ENCODE results near the gene BACE1. TPM values are rescaled to one million over a fixed set of nuclear protein-coding genes. Genes with fewer than 3 reads are reported as not detected.

Gene BACE1
- total RNA-seq, 1 donor from 2014 or later: 32.6 TPM

GRCh38 chr11:117334896-117335295 lies 18.8 kb upstream of the BACE1 start:
- no peaks in the 10 kb centered on the region for H3K9me3 ChIP-seq (ENCODE audit: insufficient read depth, low read depth, low read length)
- Mint-ChIP-seq H3K4me1 (ENCODE audit: low read depth, unreplicated experiment) (peaks cover 5% of the 10 kb centered on the region), H3K27me3 (ENCODE audit: low read depth, unreplicated experiment) (no peaks in the 10 kb centered on the region), H3K9me3 (ENCODE audit: unreplicated experiment) (peaks cover 2% of the 10 kb centered on the region), H3K27ac (ENCODE audit: unreplicated experiment) (no peak overlapping the region), H3K4me3 (ENCODE audit: unreplicated experiment) (no peak overlapping the region), H3K36me3 (ENCODE audit: low read depth, unreplicated experiment) (peaks cover 25% of the 10 kb centered on the region)
- H3K79me2 ChIP-seq (ENCODE audit: insufficient read depth, low read length): peaks cover 36% of the 10 kb centered on the region
- no peaks in the 10 kb centered on the region for H3K4me1 ChIP-seq (ENCODE audit: insufficient read depth, low read length)
- no peak overlapping the region for H3K4me2 ChIP-seq (ENCODE audit: low read length)
- H3K9ac ChIP-seq (ENCODE audit: low read length): no peak overlapping the region
- peaks cover 25% of the 10 kb centered on the region for H4K20me1 ChIP-seq (ENCODE audit: insufficient read depth, low read length)
- H3K27ac ChIP-seq (ENCODE audit: low read depth, low read length): no peak overlapping the region
- no peak for TF ChIP-seq CTCF (IDR thresholded peaks at IDR 0.05; ENCODE audit: insufficient read depth, low read depth, low read length)
- TF ChIP-seq EZH2 (IDR thresholded peaks at IDR 0.05; ENCODE audit: insufficient read depth, low read length): no peak
- H3K27me3 ChIP-seq (ENCODE audit: insufficient read depth, low read length): no peaks in the 10 kb centered on the region
- DNase-seq (ENCODE audit: low read depth) (no peak), FAIRE-seq (no peak)
- H3K36me3 ChIP-seq (ENCODE audit: insufficient read depth, low read length): peaks cover 27% of the 10 kb centered on the region
- H3K4me3 ChIP-seq (ENCODE audit: insufficient read depth, low read depth, low read length): no peak overlapping the region
- no peak overlapping the region for H2AFZ ChIP-seq (ENCODE audit: low read depth, low read length)

DNA sequence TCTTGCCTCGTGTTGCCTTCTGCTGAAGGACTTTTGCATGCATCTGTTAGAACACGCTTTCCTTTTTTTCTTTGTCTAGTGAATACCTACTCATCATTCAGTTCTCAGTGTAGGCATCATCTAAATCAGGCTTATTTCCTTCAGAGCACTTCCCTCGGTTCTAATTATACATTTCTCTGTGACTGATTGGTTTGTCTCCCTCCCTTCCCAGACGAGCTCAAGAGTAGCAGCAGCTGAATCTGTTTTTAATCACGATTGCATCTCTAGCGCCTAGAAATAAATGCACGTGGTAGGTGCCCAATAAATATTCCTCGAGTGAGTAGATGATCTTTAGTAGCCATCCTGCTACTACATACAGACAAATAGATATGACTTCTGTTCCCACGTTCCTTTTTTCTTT lies 17.9 kb upstream of the BACE1 start:
- Histone ChIP-seq H3K4me2 (ENCODE audit: low read length) (no peak overlapping the region), H3K9ac (ENCODE audit: low read length) (no peak overlapping the region), H3K36me3 (ENCODE audit: insufficient read depth, low read length) (peaks cover 19% of the 10 kb centered on the region), H3K27me3 (ENCODE audit: insufficient read depth, low read length) (no peaks in the 10 kb centered on the region), H4K20me1 (ENCODE audit: insufficient read depth, low read length) (peaks cover 32% of the 10 kb centered on the region), H3K4me3 (ENCODE audit: insufficient read depth, low read depth, low read length) (no peak overlapping the region), H2AFZ (ENCODE audit: low read depth, low read length) (no peak overlapping the region), H3K79me2 (ENCODE audit: insufficient read depth, low read length) (peaks cover 45% of the 10 kb centered on the region), H3K27ac (ENCODE audit: low read depth, low read length) (no peak overlapping the region), H3K9me3 (ENCODE audit: insufficient read depth, low read depth, low read length) (no peaks in the 10 kb centered on the region), H3K4me1 (ENCODE audit: insufficient read depth, low read length) (peaks cover 6% of the 10 kb centered on the region)
- TF ChIP-seq EZH2 (IDR thresholded peaks at IDR 0.05; ENCODE audit: insufficient read depth, low read length) (no peak), CTCF (IDR thresholded peaks at IDR 0.05; ENCODE audit: insufficient read depth, low read depth, low read length) (no peak)
- peaks cover 2% of the 10 kb centered on the region for H3K9me3 Mint-ChIP-seq (ENCODE audit: unreplicated experiment)
- peaks cover 7% of the 10 kb centered on the region for H3K4me1 Mint-ChIP-seq (ENCODE audit: low read depth, unreplicated experiment)
- DNase-seq (ENCODE audit: low read depth) (no peak), FAIRE-seq (no peak)
- no peaks in the 10 kb centered on the region for H3K27me3 Mint-ChIP-seq (ENCODE audit: low read depth, unreplicated experiment)
- H3K36me3 Mint-ChIP-seq (ENCODE audit: low read depth, unreplicated experiment): peaks cover 21% of the 10 kb centered on the region
- no peak overlapping the region for H3K4me3 Mint-ChIP-seq (ENCODE audit: unreplicated experiment)
- no peak overlapping the region for H3K27ac Mint-ChIP-seq (ENCODE audit: unreplicated experiment)

- Histone ChIP-seq H3K9ac (ENCODE audit: low read length) (no peak overlapping the region), H4K20me1 (ENCODE audit: insufficient read depth, low read length) (peaks cover 34% of the 10 kb centered on the region), H3K4me2 (ENCODE audit: low read length) (no peak overlapping the region), H3K4me3 (ENCODE audit: insufficient read depth, low read depth, low read length) (no peak overlapping the region), H3K9me3 (ENCODE audit: insufficient read depth, low read depth, low read length) (no peaks in the 10 kb centered on the region), H3K27me3 (ENCODE audit: insufficient read depth, low read length) (no peaks in the 10 kb centered on the region), H3K79me2 (ENCODE audit: insufficient read depth, low read length) (peaks cover 48% of the 10 kb centered on the region), H3K36me3 (ENCODE audit: insufficient read depth, low read length) (peaks cover 10% of the 10 kb centered on the region), H2AFZ (ENCODE audit: low read depth, low read length) (no peak overlapping the region), H3K27ac (ENCODE audit: low read depth, low read length) (no peak overlapping the region), H3K4me1 (ENCODE audit: insufficient read depth, low read length) (peaks cover 9% of the 10 kb centered on the region)
- Mint-ChIP-seq H3K36me3 (ENCODE audit: low read depth, unreplicated experiment) (peaks cover 18% of the 10 kb centered on the region), H3K9me3 (ENCODE audit: unreplicated experiment) (peaks cover 2% of the 10 kb centered on the region), H3K27ac (ENCODE audit: unreplicated experiment) (no peak overlapping the region), H3K4me1 (ENCODE audit: low read depth, unreplicated experiment) (peaks cover 7% of the 10 kb centered on the region), H3K4me3 (ENCODE audit: unreplicated experiment) (no peak overlapping the region), H3K27me3 (ENCODE audit: low read depth, unreplicated experiment) (no peaks in the 10 kb centered on the region)
- no peak for TF ChIP-seq CTCF (IDR thresholded peaks at IDR 0.05; ENCODE audit: insufficient read depth, low read depth, low read length)
- TF ChIP-seq EZH2 (IDR thresholded peaks at IDR 0.05; ENCODE audit: insufficient read depth, low read length): no peak
- DNase-seq (ENCODE audit: low read depth) (no peak), FAIRE-seq (no peak)
These were observed 16.8 kb upstream of the BACE1 start for GRCh38 chr11:117332843-117333242.

Measured in astrocyte (in vitro differentiated cells and primary cell).